Activated CD4-positive, CD25-positive, alpha-beta regulatory T cell treated with anti-CD3 and anti-CD28 coated beads, Interleukin-2, amount 50 U/mL, for 16 hours (primary cell): ENCODE results near the gene UBE2M.

ENCODE experiments used
- DNase-seq: peaks from one replicate; pipeline ENCODE4 v3.0.0-alpha.2; 2020; ENCODE audit warnings: low read depth, low spot score

UBE2M gene

DNA sequence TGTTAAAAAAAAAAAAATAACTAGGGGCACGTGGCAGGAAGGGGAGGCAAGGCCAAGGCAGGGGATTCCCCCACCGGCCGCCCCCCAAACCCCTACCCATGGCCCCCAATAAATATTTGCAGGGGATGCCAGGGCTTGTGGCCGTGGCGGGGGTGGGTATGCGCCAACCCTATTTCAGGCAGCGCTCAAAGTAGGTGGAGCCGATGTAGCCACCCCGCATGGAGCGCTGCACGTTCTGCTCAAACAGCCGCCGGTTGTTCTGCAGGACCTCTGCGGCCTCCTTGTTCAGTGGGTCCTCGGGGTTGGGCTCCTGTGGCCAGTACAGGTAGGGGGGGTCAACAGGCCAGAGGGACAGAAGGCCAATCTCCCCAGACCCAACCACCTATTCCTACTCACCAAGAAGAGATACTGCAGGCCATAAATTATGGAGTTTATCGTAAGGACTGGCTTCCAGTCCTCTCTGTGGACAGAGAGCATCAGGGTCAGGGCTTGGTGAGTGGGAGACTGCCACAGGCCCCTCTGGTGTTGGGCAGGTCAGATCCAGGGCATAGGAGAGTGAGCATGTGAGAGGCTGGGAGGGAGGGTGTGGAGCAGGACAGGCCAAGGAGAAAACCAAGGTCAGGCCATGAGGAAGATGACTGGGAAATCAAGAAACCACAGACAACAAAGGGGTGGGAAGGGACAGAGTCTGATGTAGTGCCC lies 2.3 kb downstream of the UBE2M start:
- DNase-seq, result no peak

DNA sequence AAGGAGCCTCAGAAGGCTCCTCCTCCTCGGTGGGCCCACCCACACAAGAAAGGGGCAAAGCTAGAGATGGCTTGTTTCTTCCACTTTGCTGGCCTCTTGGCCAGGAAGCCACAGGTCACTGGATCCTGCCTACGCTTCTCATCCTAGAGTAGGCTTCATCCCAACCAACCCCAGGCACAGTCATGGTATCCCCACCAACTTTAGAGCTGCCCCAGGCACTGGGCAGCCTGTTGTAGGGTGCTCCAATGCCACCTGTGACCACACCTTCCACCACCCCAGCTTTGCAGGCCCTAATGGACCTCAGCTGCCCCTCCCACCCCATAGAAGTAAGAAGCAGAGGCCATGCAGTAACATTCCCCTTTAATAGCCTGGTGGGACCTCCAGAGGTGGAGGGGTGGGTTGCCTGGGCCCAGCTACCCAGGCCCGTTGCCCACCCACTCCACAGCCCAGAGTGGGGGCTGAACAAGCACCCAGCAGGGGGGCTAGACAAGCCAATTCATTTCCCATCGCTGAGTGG lies 3.0 kb downstream of the UBE2M start:
- DNase-seq, result no peak

DNA sequence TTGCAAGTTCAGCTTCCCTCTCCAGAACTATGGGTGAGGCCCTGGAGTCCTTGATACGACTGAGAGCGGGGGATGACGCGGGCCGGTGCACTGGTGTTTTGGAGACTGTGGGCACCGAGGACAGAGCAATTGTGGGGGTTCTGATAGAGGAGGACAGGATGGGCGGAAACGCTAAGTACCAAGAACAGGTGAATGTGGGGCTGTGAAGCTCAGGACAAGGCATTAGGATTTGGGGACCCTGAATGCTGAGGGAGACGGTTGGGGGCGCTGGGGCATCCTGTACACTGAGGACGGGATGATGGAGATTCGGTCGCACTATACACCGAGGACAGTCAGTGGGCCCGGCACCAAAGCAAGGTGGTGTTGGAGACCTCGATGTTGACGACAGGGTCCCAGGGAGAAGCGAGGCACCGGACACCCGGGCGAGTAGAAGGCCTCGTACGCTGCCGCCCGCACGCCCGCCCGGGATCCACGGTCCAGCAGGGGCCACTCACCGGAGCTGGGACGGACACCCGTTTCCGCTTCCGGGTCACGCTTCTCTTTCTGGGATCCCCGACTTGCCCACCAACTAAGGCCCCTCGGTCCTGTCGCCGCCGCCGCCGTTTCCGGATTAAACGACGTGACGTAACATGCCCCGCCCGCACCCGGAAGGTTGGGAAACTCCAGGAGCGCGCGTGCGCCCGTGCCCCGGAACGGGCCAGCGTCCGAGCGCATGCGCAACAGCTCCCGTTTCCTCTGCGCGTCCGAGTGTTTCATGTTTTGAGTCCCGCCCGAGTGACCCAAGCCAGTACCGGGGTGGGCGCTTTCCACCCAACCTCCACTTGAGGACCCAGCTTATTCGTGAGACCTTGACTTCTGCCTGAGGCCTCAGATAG lies 3.7 kb downstream of the UBE2M start, which contains the start of gene CHMP2A:
Gene CHMP2A, minus strand, starts transcription at position 612 of the 875 bp plus-strand sequence. CDS start 893 bp downstream, outside the sequence.
- DNase-seq, result peak; percentile 96

DNA sequence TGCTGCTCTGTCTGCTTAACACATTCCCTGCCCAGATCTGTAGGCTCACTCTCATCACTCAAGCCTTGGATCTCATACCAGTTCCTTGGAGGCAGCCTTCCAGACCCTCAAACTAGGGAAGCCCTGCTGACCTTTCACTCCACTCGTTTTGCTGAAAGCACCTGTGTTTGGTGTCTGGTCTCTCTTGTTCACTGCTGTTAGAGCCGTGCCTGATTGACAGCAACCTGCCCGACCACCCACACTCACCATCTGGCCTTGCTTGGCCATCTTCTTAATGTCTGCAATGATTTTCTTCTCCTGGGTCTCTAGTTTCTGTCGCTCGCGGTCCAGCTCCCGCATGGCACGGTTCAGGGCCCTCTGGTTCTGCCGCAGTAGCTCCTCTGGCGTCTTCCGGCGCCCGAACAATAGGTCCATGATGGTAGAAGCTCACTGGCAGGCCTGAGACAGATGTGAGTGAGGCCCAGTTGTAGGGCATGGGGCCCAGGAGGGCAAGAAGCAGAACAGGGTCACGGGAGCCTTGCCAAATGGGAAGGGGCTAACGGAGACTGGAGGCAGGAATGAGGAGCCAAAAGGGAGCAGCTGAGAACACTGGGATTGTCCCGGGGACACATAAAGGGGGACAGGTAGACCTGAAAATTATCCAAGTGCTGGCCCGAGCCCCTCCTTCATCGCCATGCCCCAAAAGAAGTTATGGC lies 4.5 kb downstream of the UBE2M start:
- DNase-seq, result no peak

DNA sequence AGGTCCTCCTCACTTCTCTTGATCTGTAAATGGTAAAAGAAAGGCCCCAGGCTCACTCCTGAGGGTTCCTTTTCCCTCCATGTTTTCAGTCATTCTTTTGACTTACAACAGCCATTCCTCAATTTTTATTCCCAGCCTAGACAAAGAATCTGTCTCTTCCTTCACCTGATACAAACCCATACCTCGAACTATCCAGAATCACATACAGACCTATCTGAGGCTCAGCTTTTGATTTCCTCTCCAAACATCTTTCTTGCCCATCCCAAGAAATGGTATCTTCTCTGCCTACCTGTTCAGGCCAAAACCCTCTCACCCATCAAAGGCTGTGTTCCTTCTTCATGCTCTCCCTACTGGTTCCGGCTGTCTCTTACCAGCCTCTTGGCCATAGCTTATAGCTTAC lies 5.8 kb downstream of the UBE2M start:
- DNase-seq, result no peak

DNA sequence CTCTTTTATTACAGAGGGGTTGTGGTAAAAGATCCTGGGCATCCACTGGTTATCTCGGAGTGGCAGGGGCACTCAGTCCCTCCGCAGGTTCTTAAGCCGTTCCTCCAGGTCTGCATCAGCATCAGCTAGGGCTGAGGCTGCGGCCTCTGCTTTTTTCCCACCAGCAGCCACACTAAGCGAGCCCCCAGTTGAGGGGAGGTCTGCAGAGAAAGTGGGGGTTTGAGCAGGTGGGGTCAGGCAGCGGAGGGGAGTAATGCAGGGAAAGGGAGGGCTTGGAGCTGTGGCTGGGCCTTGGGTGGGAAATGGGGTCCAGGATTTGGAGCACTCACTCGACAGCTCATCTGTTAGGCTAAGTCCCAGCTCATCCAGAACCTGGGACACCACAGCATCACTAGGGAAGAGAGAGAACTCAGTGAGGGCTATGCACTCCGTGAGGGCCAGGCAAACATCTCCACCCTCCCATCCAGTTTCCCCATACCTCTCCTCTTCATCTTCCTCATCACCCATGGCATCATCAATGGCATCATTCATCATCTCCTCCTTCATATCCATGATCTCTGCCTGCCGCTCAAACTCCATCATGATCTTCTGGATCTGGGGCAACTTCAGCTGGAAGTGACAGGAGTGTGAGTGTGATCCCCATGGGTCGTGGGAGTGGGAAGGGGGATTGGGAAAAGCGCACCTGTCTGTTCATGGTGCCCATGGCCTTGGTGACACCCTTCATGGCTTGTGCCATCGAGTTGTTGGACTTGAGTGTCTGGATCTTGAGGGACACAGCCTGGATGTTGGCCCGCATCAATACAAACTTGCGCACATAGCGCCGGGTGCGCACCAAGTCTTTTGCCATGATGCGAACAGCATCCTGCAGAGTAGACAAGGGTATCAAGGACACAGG lies 6.6 kb downstream of the UBE2M start:
- no peak for DNase-seq

DNA sequence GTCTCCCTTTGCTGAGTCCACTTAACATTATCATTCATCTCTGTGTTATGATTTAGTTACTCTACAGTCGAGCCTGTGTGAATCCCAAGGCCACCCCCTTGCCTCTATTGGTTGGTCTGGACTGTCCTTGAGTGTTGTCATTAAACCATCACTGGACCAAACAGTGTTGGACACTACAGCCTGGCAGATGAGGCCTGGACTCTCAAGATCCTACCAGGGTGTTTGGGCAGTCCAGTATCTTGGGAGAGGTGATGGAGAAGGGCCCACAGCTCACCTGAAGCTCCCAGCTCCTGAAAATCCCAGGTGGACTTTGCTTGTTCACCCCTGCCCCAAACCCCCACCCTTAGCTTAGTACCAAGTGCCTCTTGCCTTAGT lies 7.3 kb downstream of the UBE2M start:
- DNase-seq, result no peak

DNA sequence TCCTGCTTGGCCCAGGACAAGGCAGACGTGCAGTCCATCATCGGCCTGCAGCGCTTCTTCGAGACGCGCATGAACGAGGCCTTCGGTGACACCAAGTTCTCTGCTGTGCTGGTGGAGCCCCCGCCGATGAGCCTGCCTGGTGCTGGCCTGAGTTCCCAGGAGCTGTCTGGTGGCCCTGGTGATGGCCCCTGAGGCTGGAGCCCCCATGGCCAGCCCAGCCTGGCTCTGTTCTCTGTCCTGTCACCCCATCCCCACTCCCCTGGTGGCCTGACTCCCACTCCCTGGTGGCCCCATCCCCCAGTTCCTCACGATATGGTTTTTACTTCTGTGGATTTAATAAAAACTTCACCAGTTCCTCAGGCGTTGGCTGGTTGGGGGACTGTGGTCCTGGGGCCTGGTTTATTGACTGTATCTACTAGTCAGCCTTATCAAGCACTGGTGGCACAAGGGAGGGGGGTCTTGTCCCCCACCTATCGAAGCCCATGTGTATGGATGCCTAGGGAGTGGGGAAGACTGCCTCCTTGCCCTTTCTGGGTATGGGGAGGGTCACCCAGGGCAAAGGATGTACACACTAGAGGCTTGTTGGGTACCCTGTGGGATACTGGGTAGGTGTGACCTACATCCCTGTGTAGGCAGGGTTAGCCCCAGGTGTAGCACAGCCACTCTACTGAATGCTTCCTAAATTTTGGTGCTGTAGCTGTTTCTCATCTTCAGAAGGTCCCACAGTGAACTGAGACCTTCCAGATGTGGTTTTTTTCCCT lies 7.9 kb downstream of the UBE2M start:
- no peak for DNase-seq

DNA sequence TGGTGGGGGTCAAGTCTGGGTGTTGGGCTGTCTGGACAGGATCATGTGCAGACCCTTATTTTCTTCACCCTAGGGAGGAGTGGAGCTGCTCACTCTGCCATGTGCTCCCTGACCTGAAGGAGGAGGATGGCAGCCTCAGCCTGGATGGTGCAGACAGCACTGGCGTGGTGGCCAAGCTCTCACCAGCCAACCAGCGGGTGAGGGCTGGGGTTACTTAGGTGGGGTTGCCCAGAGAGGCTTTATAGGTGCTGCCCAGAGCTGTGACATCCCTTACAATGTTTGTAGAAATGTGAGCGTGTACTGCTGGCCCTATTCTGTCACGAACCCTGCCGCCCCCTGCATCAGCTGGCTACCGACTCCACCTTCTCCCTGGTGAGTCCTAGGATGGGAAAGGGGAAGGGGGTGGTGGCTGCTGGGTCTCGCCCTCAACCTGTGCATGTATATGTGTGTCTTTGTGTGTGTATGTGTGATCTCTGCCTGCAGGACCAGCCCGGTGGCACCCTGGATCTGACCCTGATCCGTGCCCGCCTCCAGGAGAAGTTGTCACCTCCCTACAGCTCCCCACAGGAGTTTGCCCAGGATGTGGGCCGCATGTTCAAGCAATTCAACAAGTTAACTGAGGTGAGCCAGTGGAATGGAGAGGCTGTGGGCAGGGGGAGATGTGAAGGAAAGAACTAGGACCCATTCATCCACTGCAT lies 8.6 kb downstream of the UBE2M start:
- no peak for DNase-seq

DNA sequence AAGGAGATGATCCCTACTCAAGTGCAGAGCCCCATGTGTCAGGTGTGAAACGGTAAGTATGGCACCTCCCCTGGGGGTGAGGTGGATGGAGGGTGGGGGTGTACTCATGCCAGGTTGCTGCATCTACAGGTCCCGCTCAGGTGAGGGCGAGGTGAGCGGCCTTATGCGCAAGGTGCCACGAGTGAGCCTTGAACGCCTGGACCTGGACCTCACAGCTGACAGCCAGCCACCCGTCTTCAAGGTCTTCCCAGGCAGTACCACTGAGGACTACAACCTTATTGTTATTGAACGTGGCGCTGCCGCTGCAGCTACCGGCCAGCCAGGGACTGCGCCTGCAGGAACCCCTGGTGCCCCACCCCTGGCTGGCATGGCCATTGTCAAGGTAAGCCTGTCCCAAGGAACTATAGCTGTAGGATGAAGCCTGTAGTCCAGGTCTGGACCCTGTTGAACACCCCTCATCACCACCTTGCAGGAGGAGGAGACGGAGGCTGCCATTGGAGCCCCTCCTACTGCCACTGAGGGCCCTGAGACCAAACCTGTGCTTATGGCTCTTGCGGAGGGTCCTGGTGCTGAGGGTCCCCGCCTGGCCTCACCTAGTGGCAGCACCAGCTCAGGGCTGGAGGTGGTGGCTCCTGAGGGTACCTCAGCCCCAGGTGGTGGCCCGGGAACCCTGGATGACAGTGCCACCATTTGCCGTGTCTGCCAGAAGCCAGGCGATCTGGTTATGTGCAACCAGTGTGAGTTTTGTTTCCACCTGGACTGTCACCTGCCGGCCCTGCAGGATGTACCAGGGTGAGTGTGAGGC lies 9.3 kb downstream of the UBE2M start:
- no peak for DNase-seq

DNA sequence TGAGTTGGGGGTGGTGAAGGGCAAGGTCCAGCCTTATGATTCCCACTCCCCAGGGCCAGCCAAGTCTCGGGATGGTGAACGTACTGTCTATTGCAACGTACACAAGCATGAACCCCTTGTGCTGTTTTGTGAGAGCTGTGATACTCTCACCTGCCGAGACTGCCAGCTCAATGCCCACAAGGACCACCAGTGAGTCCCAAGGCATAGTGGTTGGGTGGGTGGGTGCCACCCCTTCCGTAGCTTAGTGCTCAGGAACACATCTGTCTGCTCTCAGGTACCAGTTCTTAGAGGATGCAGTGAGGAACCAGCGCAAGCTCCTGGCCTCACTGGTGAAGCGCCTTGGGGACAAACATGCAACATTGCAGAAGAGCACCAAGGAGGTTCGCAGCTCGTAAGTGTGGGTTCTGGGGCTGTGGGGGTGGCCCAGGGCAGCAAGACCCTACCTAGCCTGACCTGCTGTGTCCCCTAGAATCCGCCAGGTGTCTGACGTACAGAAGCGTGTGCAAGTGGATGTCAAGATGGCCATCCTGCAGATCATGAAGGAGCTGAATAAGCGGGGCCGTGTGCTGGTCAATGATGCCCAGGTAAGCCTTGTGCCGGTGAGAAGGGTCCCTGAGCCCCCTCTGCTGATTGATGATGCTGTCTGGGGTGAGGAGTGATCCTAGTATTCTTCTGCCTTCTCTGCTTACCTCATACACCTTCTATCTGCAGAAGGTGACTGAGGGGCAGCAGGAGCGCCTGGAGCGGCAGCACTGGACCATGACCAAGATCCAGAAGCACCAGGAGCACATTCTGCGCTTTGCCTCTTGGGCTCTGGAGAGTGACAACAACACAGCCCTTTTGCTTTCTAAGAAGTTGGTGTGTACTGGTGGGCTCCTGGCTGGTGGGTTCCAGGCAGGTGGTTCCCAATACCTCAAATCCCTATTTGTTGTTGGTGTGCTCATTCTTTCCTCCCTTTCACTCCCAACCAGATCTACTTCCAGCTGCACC lies 10.8 kb downstream of the UBE2M start:
- no peak for DNase-seq

DNA sequence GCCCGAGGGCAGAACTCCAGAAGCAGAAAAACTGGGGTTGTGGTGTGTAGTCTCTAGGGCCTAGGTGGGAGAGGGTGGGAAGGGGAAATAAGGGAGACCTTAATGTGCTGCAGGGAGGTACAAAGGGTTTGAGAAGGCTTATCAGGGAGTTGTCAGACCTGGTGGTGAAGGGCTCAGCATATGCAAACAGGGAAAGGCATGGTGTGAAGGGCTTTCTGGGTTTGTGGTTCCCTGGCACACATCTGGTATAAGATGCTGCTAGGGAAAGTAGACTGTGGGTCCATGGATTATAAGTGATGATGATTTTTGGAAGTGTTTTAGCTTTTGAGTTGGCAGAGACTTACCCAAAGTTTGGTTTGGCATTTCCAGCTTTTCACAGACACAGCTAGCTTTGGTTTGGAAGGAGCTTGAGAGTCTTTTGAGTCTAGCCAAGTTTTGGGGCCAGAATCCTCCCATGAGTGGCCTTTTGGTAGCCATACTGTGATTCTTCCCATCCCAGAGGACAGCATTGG lies 12.3 kb downstream of the UBE2M start:
- DNase-seq, result no peak

DNA sequence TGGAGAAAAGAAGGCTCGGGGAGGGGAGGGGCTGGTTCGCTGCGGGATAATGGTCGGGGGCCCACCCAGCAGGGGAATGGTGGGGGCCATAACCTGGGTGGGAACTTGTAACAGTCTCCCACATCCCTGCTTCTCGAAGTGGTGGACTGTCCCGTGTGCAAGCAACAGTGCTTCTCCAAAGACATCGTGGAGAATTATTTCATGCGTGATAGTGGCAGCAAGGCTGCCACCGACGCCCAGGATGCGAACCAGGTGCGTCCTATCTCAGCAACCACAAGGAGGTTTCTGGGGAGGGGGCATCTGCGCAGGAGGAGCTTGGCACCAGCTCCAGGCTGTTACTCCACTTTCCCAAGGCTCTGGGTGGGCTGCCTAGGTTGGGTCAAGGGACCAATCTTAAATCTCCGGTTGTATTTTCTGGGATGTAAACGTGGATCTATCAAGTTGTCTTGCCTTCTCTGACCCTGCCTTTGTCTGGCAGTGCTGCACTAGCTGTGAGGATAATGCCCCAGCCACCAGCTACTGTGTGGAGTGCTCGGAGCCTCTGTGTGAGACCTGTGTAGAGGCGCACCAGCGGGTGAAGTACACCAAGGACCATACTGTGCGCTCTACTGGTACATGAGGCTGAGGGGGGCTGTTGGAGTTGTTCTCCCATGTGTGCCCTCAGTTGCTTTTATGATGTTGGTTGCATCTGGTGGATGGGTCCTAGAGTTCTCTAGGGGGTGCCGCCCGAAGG lies 13.0 kb downstream of the UBE2M start:
- DNase-seq, result no peak

DNA sequence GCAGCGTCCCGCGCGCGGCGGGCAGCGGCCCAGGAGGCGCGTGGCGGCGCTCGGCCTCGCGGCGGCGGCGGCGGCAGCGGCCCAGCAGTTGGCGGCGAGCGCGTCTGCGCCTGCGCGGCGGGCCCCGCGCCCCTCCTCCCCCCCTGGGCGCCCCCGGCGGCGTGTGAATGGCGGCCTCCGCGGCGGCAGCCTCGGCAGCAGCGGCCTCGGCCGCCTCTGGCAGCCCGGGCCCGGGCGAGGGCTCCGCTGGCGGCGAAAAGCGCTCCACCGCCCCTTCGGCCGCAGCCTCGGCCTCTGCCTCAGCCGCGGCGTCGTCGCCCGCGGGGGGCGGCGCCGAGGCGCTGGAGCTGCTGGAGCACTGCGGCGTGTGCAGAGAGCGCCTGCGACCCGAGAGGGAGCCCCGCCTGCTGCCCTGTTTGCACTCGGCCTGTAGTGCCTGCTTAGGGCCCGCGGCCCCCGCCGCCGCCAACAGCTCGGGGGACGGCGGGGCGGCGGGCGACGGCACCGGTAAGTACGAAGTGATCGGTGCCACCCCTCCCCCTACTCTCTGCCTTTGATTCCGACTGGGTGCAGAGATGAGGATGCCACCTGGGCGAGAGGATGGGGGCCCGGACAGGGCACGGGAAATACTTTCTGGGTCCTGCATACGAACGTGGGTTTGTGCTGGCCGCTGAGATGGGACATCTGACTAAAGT lies 13.7 kb downstream of the UBE2M start:
- DNase-seq, result peak; percentile 55

DNA sequence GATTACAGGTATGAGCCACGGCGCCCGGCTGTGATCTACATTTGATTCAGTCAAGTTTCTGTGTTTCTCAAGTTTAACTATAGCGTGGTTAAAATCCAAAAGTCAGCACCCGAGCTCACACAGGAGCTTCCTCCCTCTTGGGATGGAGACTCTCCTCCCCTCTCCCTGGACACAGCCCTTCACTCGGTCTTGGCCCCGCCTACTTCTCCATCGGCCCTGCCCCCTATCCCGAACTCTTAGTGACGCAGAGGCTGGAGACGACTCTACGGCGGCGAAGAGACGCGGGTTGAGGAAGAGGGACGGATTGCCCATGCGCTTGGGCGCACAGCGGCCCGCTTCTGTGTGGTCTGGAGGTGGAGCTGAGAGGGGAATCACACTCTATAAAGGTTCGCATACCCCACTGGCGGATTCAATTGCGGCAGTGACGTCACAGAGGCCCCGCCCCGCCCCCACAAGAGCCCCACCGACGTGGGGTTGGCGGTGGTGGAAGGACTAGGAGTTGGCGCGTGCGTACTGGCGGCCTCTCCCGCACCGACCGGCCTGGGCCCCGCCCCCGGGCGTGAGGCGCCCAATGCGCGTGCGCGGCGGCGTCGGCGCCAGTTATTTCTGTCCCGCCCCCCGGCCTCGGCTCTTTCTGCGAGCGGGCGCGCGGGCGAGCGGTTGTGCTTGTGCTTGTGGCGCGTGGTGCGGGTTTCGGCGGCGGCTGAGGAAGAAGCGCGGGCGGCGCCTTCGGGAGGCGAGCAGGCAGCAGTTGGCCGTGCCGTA lies 14.4 kb downstream of the UBE2M start, which contains the start of gene TRIM28:
Gene TRIM28, plus strand, starts transcription at position 239 of the 765 bp plus-strand sequence. CDS start 694 bp downstream, outside the sequence.
- peak; percentile 100 for DNase-seq
